A673 (cell line): ENCODE measurements around the gene IQCN. TPM values are rescaled to one million over a fixed set of nuclear protein-coding genes. Genes with fewer than 3 reads are reported as not detected.

Experiments
- BruUV-seq: library from RNA; stranded (reverse); fragments of 400-500 nt; replicated peaks from 2 replicates; lab custom pipeline; 2021; lab: Mats Ljungman, UMichigan
- CTCF ChIA-PET: fragments of 300-600 bp; sonication (Branson Sonifier 250); formaldehyde crosslinking; loops from one replicate; lab custom pipeline; 2022; ENCODE audit warnings: antibody characterized with exemption; lab: Charles Lee
- POLR2A ChIA-PET: fragments of 300-600 bp; sonication (Branson Sonifier 250); formaldehyde crosslinking; loops from one replicate; lab custom pipeline; 2022; ENCODE audit warnings: antibody characterized with exemption; ENCODE audit not compliant: low non-redundant PET; lab: Charles Lee
- DNase-seq: peaks from one replicate; pipeline ENCODE4 v3.0.0-alpha.2; 2015; ENCODE audit warnings: low spot score
- H3K27ac ChIP-seq: fragments of 200-600 bp; sonication (generic); 2 replicates; pipeline ENCODE4 v1.5.1; 2016; ENCODE audit warnings: mixed run types, low read depth, mild to moderate bottlenecking, mixed read lengths, antibody characterized with exemption, low read length; ENCODE audit not compliant: poor library complexity, severe bottlenecking
- H3K27me3 ChIP-seq: fragments of 200-600 bp; sonication (generic); replicated peaks from 2 replicates; pipeline ENCODE4 v1.6.1; 2017; ENCODE audit warnings: mixed run types, low read depth, mild to moderate bottlenecking, mixed read lengths, antibody characterized with exemption, low read length; ENCODE audit not compliant: insufficient read depth, poor library complexity
- H3K36me3 ChIP-seq: fragments of 200-600 bp; sonication (generic); 2 replicates; pipeline ENCODE4 v1.6.1; 2016; ENCODE audit warnings: mixed run types, mild to moderate bottlenecking, mixed read lengths, antibody characterized with exemption, low read length; ENCODE audit not compliant: insufficient read depth, poor library complexity, severe bottlenecking
- H3K4me1 ChIP-seq: fragments of 200-600 bp; sonication (generic); 2 replicates; pipeline ENCODE4 v1.6.1; 2017; ENCODE audit warnings: mixed run types, mild to moderate bottlenecking, mixed read lengths, antibody characterized with exemption, low read length; ENCODE audit not compliant: insufficient read depth, poor library complexity, severe bottlenecking
- H3K4me3 ChIP-seq: fragments of 200-600 bp; sonication (generic); 2 replicates; pipeline ENCODE4 v1.5.1; 2016; ENCODE audit warnings: low read depth, mixed run types, mild to moderate bottlenecking, mixed read lengths, low read length; ENCODE audit not compliant: poor library complexity, severe bottlenecking
- H3K9me3 ChIP-seq: fragments of 200-600 bp; sonication (generic); 2 replicates; pipeline ENCODE4 v1.6.1; 2016; ENCODE audit warnings: mixed run types, low read depth, mild to moderate bottlenecking, mixed read lengths, antibody characterized with exemption, low read length; ENCODE audit not compliant: poor library complexity, severe bottlenecking
- EZH2 ChIP-seq: fragments of 200-600 bp; sonication (generic); IDR thresholded peaks from 2 replicates; pipeline ENCODE4 v1.6.1; 2017; ENCODE audit warnings: borderline replicate concordance, low read depth, mild to moderate bottlenecking, mixed read lengths, antibody characterized with exemption, low read length; ENCODE audit not compliant: poor library complexity, severe bottlenecking
- intact Hi-C: fragments of 100-400 bp; cut with micrococcal nuclease; formaldehyde crosslinking; loops from one replicate; pipeline ENCODE4 v1.10.0; 2022; ENCODE audit not compliant: unreplicated experiment
- total RNA-seq: library from RNA; stranded (reverse); gene quantifications from 2 replicates; pipeline ENCODE4 v1.2.3, GENCODE V29; 2021
- TF ChIP-seq, protein P1 (sequence below): fragments of 300-800, 200-600 bp; sonication (generic); conservative IDR thresholded peaks from 2 replicates; pipeline ENCODE4 v1.5.1; 2017; ENCODE audit warnings: low read depth, mild to moderate bottlenecking, antibody characterized with exemption, low read length, moderate library complexity, mixed read lengths

The IQCN gene
- total RNA-seq, 1 experiment from 2014 or later, result 10.2 TPM

DNA sequence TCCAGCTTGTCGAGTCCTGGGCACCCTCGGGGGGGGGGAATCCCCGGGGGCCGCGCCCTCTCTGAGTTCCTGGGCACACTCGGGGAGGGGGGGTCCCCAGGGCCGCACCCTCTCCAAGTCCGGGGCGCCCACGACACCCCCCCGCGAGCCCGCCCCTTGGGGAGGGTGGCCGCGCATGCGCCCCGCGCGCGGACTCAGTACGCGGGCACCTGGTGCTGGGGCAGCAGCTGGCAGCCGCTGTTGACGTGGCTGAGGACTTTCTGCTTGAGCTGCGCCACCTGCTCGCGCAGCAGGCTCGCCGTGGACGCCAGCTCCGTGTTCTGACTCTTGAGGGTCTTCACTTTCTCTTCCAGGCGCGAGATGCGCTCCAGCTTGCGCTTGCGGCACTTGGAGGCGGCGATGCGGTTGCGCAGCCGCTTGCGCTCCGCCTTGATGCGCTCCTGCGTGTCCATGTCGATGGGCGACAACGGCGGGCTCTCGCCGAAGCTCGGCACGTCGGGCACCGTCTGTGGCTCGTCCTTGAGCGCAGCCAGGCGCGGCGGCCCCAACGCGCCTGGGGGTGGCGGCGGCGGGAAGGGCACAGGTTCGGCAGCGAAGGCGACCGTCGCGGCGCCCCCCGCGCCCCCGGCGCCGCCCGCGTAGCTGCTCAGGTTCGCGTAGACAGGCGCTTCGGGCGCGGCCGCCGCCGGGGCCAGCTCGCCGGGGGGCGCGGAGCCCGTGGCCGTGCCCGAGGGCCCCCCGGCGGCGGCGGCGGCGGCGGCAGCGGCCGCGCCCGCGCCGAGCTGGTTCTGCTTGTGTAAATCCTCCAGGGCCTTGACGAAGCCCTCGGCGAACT is 6.2 kb upstream of the IQCN start:
- Histone ChIP-seq H3K4me1 (peaks cover 23% of the 10 kb centered on the region), H3K27me3 (no peaks in the 10 kb centered on the region), H3K4me3 (peak overlapping the region; percentile 86), H3K27ac (peak overlapping the region; percentile 99), H3K36me3 (peaks cover 26% of the 10 kb centered on the region), H3K9me3 (no peaks in the 10 kb centered on the region)
- ChIA-PET CTCF (interaction anchor here (0.8 to 2.0 kb wide), 6 partner anchors 12 to 181 kb away, joined by 4 to 74 read pairs (median 7); partner anchors contain the start of gene LSM4), POLR2A (interaction anchor here (0.6 to 3.1 kb wide), 9 partner anchors 12 to 347 kb away, joined by 3 to 88 read pairs (median 9); partner anchors contain the start of gene LSM4)
- TF ChIP-seq, protein P1, sequence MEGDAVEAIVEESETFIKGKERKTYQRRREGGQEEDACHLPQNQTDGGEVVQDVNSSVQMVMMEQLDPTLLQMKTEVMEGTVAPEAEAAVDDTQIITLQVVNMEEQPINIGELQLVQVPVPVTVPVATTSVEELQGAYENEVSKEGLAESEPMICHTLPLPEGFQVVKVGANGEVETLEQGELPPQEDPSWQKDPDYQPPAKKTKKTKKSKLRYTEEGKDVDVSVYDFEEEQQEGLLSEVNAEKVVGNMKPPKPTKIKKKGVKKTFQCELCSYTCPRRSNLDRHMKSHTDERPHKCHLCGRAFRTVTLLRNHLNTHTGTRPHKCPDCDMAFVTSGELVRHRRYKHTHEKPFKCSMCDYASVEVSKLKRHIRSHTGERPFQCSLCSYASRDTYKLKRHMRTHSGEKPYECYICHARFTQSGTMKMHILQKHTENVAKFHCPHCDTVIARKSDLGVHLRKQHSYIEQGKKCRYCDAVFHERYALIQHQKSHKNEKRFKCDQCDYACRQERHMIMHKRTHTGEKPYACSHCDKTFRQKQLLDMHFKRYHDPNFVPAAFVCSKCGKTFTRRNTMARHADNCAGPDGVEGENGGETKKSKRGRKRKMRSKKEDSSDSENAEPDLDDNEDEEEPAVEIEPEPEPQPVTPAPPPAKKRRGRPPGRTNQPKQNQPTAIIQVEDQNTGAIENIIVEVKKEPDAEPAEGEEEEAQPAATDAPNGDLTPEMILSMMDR, result no peak
- no peak for TF ChIP-seq EZH2
- intact Hi-C loops, result loop anchor here (2.0 kb wide), 1 partner anchor 136 kb away; no protein-coding TSS in a partner anchor
- no TSS peak for BruUV-seq
- DNase-seq, result peak; percentile 81

GRCh38 chr19:18279516-18280246 is 5.4 kb upstream of the IQCN start:
- peaks cover 23% of the 10 kb centered on the region for H3K4me1 ChIP-seq
- intact Hi-C loops, result loop anchor here (1.0 to 2.0 kb wide), 2 partner anchors 44 to 137 kb away; partner anchors contain the start of gene LSM4
- TF ChIP-seq, protein P1, result peak; percentile 99
- no peak for TF ChIP-seq EZH2
- peak overlapping the region; percentile 86 for H3K4me3 ChIP-seq
- POLR2A ChIA-PET, result interaction anchor here (0.5 to 3.1 kb wide), 9 partner anchors 13 to 652 kb away, joined by 3 to 88 read pairs (median 7); partner anchors contain the start of gene LSM4
- CTCF ChIA-PET, result interaction anchor here (0.5 to 2.1 kb wide), 35 partner anchors 9 to 316 kb away, joined by 3 to 74 read pairs (median 5); partner anchors contain the start of genes ARRDC2, LSM4 and MPV17L2
- DNase-seq, result peak; percentile 99
- peaks cover 32% of the 10 kb centered on the region for H3K36me3 ChIP-seq
- TSS peak; percentile 50 for BruUV-seq
- H3K9me3 ChIP-seq, result no peaks in the 10 kb centered on the region
- H3K27ac ChIP-seq, result peak overlapping the region; percentile 99
- no peaks in the 10 kb centered on the region for H3K27me3 ChIP-seq

DNA sequence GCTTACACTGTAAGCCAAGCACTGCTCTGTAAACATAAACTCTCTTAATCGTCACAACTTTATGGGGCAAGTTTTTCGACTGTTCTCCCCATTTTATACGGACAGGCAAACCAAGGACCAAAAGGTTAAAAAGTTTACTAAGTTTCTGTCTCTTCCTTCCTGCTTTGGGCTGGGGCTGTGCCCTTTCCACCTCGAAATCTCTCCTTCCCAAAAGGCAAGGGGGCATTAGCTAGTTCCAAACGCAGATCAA is 4.9 kb upstream of the IQCN start:
- TF ChIP-seq EZH2, result no peak
- TF ChIP-seq, protein P1, result no peak
- H3K36me3 ChIP-seq, result peaks cover 35% of the 10 kb centered on the region
- H3K27me3 ChIP-seq, result no peaks in the 10 kb centered on the region
- no peak for DNase-seq
- H3K4me3 ChIP-seq, result peak overlapping the region; percentile 86
- H3K4me1 ChIP-seq, result peaks cover 23% of the 10 kb centered on the region
- no TSS peak for BruUV-seq
- no peaks in the 10 kb centered on the region for H3K9me3 ChIP-seq
- CTCF ChIA-PET, result interaction anchor here (0.5 to 2.1 kb wide), 20 partner anchors 9 to 183 kb away, joined by 3 to 74 read pairs (median 6); partner anchors contain the start of genes LSM4 and MPV17L2
- H3K27ac ChIP-seq, result peak overlapping the region; percentile 99
- POLR2A ChIA-PET, result interaction anchor here (0.6 to 0.7 kb wide), 3 partner anchors 21 to 652 kb away, joined by 3 to 8 read pairs (median 3); no protein-coding TSS in a partner anchor
- intact Hi-C loops, result loop anchor here (1.0 kb wide), 1 partner anchor 44 kb away; the partner anchor contains the start of gene LSM4
